Cardiac septum (tissue), 1 donor: ENCODE data around the gene PSMD9. TPM values are rescaled to one million over a fixed set of nuclear protein-coding genes. Genes with fewer than 3 reads are reported as not detected.

ENCODE experiments used
- DNase-seq: peaks from one replicate; pipeline ENCODE4 v3.0.0-alpha.2; 2020; ENCODE audit warnings: low spot score
- intact Hi-C: fragments of 100-400 bp; cut with DNase I; formaldehyde crosslinking; loops from one replicate; pipeline ENCODE4 v1.14.0; 2022
- total RNA-seq: library from RNA; stranded (reverse); fragmentation: NEBNext Ultra II Directional; extraction: Animal tissue kit (Norgen Biotek cat#: 25700); gene quantifications from one replicate; pipeline ENCODE4 v1.2.1, GENCODE V29; 2021
- donor health status: DM: no; HTN: no; CAD: no.

The PSMD9 gene
- total RNA-seq, 1 donor from 2014 or later: 31.2 TPM

GRCh38 chr12:121943926-121944325 is 55.3 kb downstream of the PSMD9 start:
- DNase-seq: no peak
- intact Hi-C loops: no loop called here

- no peak for DNase-seq
- intact Hi-C loops: no loop called here
These were observed 57.9 kb downstream of the PSMD9 start for GRCh38 chr12:121946313-121947025.

DNA sequence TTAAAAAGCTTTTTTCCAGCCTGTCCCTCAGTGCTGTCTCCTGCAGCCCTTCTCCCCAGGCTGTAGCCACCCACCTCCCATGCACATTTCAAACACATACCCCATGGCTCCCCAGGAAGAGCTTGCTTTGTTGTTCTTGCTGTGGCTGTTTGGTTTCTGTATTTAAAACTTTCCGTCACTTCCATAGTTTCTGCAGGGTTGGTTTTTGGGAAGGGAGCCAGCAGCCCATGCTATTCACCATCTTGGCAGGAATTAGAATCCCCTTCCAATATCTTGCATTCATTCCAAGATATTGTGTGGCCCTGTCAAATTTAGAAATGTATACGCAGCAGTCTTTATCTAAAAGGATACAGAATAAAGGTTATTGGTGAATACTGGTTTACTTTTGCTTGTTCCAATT is 59.4 kb downstream of the PSMD9 start:
- intact Hi-C loops: no loop called here
- DNase-seq: no peak

GRCh38 chr12:121949648-121950397 is 61.2 kb downstream of the PSMD9 start:
- DNase-seq: no peak
- intact Hi-C loops: no loop called here

GRCh38 chr12:121953117-121953692 is 64.6 kb downstream of the PSMD9 start:
- DNase-seq: no peak
- intact Hi-C loops: no loop called here

DNA sequence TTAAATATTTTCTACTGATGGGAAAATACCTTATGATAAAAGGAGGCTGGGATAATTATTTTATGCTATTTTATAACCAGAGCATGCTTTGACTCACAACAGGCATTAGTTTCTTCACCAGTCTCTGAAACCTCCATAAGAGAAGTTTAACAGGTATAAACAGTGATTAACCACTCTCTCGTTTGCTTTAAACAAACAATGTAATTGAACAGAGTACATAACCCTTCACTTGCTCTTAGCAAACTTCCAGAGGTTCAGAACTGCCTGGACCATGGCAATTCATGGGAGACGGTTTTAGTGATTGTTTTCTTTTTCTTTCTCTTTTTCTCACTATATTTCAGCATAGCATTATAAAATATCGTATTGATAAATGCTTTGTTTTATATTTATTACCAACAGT is 65.1 kb downstream of the PSMD9 start:
- intact Hi-C loops: no loop called here
- no peak for DNase-seq

DNA sequence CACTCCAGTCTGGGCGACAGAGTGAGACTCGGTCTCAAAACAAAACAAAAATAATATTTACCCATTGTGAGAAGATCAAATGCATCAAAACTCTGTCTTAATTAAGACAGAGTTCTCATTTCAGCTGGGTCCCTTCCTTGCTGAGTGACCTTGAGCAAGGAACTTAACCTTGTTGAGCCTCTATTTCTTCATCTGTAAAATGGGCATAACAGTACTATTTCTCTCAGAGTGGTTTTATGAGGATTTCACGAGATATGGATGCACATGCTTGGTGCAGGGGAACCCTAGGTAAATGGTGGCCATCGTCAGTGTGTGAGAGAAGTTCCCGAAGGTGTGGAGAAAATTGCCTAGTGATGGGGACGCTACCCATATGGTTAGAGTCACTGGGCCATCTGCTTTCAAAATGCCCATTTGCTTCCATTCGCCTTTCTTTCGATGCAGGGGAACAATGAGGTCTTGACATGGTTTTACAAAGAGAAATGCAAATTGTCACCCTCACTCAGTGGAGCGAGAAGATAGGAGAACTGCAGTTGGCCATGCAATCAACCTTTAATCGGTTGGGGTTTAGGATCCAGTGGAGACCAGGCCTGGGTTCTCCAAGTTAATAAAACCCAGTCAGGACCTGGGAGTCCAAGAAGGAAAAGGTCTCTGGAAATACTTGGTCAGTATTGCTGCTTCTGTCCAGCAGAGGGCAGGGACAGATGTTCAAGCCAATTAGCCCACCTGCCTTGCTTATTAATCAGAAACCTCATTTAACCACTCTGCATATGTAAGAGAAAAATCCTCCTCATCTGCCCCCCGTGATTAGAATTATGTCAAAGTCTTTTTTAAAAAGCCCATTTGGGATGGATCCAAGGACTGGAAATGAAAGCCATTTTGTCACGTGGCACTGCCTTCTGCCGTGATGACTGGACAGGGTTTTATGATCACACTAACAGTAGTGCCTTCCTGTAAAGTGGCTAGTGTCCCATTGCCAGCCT is 67.0 kb downstream of the PSMD9 start:
- intact Hi-C loops: no loop called here
- DNase-seq: no peak

DNA sequence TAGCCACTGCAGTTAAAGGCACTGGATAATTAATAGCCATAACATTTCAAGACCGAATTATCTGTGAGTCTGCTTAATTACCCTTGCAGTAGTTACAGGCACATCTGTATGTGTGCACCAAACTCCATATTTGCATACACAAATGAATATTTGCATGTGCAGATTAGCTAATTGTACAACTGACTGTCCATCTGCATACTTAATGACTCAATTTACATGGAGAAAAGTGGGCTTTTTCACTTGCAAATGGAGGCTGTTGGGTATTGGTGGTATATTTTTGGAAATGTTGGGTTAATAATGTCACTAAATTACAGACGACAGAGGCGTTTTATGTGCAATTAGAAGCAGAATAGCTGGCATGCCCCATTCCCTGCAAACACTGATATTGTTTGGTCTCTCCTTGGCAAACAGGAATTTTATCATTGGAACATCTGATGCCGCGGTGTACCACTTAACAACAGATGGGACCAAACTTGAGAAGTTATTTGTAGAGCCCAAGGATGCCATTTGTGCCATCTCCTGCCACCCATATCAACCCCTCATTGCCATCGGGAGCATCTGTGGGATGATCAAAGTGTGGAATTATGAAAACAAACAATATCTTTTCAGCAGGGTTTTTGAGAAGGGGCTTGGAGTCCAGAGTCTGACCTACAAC is 69.4 kb downstream of the PSMD9 start:
- intact Hi-C loops: no loop called here
- no peak for DNase-seq

- intact Hi-C loops: no loop called here
- DNase-seq: no peak
These were observed 70.1 kb downstream of the PSMD9 start for GRCh38 chr12:121958541-121959240.

DNA sequence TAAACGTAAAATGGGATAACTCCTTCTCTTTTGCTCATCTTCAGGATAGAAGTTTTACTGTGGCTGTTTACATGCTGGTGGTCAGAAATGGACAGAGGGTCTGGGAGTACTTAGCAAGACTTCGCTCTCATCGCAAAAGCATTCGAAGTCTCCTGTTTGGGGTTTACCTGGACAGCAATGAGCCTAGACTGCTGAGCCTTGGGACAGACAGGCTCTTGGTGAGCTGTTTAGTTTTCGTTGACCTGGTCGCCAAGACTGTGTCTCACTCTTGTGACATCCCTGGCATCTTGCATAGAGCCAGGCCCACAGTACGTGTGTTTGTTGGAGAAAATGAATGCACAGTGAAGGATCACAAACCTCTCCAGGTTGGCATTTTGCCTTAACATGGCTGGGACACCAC is 72.0 kb downstream of the PSMD9 start:
- intact Hi-C loops: no loop called here

DNA sequence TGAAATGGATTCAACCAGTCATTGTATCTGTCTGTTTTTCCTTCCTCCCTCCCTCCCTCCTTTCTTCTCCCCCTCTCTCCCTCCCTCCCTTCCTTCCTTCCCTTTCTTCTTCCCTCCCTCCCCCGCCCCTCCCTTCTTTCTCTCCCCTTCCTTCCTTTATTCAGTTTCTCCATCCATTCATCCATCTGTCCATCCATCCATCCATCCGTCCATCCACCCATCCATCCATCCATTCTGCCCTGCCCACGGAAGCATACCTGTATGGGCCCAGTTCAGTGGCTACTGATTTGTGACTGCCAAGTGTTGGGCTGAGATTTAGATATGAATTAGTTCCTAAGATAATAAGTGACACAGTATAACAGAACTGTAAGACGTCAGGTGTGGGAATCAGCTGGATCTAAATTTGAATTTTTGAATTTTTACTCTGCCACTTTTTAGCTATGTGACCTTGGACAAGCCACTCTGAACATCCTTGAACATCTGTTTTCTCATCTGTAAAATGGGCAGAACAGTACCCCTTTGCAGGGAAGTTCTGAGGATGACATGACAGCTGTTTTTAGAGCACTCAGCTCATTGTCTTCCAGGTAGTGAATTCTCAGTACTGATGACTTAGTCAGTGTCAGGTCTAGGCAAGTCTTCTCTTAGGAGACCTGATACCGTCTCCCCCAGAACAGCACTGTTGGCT is 72.7 kb downstream of the PSMD9 start:
- intact Hi-C loops: no loop called here
- DNase-seq: no peak

More for the DNA sequence above, 72.0 kb downstream of the PSMD9 start:
- no peak for DNase-seq

- intact Hi-C loops: no loop called here
- DNase-seq: no peak
These were observed 74.9 kb downstream of the PSMD9 start for GRCh38 chr12:121963341-121964018.

- DNase-seq: no peak
- intact Hi-C loops: loop anchor here (5.0 kb wide), 1 partner anchor 57 kb away; the partner anchor contains the start of gene BCL7A
These were observed 76.4 kb downstream of the PSMD9 start for GRCh38 chr12:121964813-121965643.

DNA sequence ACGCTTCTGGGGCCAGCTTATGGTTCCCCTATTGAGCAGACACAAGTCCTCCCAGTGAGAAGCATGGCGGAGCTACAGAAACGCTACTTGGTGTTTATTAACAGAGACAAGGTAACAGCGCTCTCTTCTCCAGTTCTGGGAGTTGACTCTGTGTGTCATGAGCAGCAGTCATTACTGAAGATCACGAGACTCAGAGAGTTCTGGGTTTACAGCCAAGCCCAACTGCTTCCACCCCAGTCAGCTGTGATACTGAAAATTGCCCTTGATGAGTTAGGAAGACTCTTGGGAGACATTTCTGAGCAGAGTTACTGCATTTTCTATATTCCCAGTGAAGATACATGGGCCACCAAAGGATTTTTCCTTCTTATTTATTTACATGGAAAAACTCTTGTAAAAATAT is 78.4 kb downstream of the PSMD9 start:
- DNase-seq: no peak
- intact Hi-C loops: loop anchor here (5.0 kb wide), 1 partner anchor 55 kb away; the partner anchor contains the start of gene BCL7A
